ENCODE data around the gene TAOK2. TPM values are rescaled to one million over a fixed set of nuclear protein-coding genes. Genes with fewer than 3 reads are reported as not detected.
"Not testable (repeated sequence)": the region's sequence is repeated elsewhere in the genome, so short reads cannot be mapped to it uniquely, and the experiment has no call there.

The TAOK2 gene
- total and polyA plus RNA-seq, 2 of the 4 experiments (the other 2 are of a cell fraction) = 23.0 to 31.7 TPM

GRCh38 chr16:29927070-29927905 lies 46.4 kb upstream of the TAOK2 start (continued):
- TF ChIP-seq RAD21 (IDR thresholded peaks at IDR 0.05; ENCODE audit: low read length) (no peak), FOS (IDR thresholded peaks at IDR 0.05; ENCODE audit: low read depth, low read length) (no peak), CHD1 (IDR thresholded peaks at IDR 0.05; ENCODE audit: low read depth, low read length) (no peak)

DNA sequence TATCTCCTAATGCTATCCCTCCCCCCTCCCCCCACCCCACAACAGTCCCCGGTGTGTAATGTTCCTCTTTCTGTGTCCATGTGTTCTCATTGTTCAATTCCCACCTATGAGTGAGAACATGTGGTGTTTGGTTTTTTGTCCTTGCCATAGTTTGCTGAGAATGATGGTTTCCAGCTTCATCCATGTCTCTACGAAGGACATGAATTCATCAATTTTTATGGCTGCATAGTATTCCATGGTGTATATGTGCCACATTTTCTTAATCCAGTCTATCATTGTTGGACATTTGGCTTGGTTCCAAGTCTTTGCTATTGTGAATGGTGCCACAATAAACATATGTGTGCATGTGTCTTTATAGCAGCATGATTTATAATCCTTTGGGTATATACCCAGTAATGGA lies 41.9 kb upstream of the TAOK2 start:
- H2AK9ac ChIP-seq (replicated peaks; ENCODE audit: low read depth, low read length, poor library complexity); H3K4me1 ChIP-seq (ENCODE audit: control insufficient read depth, insufficient read depth, low read length); H4K5ac ChIP-seq (ENCODE audit: low read depth, low read length); H2BK15ac ChIP-seq (ENCODE audit: low read depth, low read length); dilution Hi-C loops (cut with HindIII; ENCODE audit: low sequenced_read_pairs, unreplicated experiment); in situ Hi-C loops (cut with MboI; ENCODE audit: low sequenced_read_pairs); H3K14ac ChIP-seq (replicated peaks; ENCODE audit: low read depth, low read length); H2AFZ ChIP-seq (replicated peaks; ENCODE audit: low read length, poor library complexity); H3K18ac ChIP-seq (ENCODE audit: low read depth, low read length); H3K9me3 ChIP-seq (ENCODE audit: control insufficient read depth, insufficient read depth, low read length); intact Hi-C loops (cut with micrococcal nuclease); H3K36me3 ChIP-seq (ENCODE audit: control insufficient read depth, insufficient read depth, low read length); H3K56ac ChIP-seq (ENCODE audit: extremely low read depth, insufficient read depth, low read length); H3K4ac ChIP-seq (ENCODE audit: low read depth, low read length); H3K27ac ChIP-seq (ENCODE audit: insufficient read depth, low read length); DNase-seq; ATAC-seq (ENCODE audit: low read depth); H2AK5ac ChIP-seq (ENCODE audit: low read depth, low read length); H2BK20ac ChIP-seq (ENCODE audit: low read depth, low read length); H3K9ac ChIP-seq (ENCODE audit: low read depth, low read length); BruUV-seq (replicated peaks); H3K4me2 ChIP-seq (ENCODE audit: low read depth, low read length); H2BK120ac ChIP-seq (ENCODE audit: low read depth, low read length); H4K20me1 ChIP-seq (ENCODE audit: insufficient read depth, low read length); H3K27me3 ChIP-seq (ENCODE audit: control insufficient read depth, insufficient read depth, low read length); POLR2A ChIA-PET (ENCODE audit: unreplicated experiment); H4K91ac ChIP-seq (ENCODE audit: insufficient read depth, low read depth, low read length); H3K23ac ChIP-seq (ENCODE audit: low read depth, low read length); H3K4me3 ChIP-seq (ENCODE audit: insufficient read depth, low read depth, low read length); H2BK5ac ChIP-seq (ENCODE audit: low read depth, low read length, poor library complexity, severe bottlenecking); CTCF ChIA-PET; H4K8ac ChIP-seq (ENCODE audit: low read depth in 2 of 2, low read length in 2 of 2): not testable (repeated sequence)
- no CpG with 5 or more reads among the region's 2 CpGs for WGBS, 2 experiments (ENCODE audit: extremely low coverage in 2 of 2, insufficient read length in 1 of 2)
- peaks cover 9 to 15% of the 10 kb centered on the region in 2 experiments; a peak in 3 of 4 replicates for H3K79me1 ChIP-seq (ENCODE audit: low read depth in 1 of 2, low read length in 2 of 2)
- peaks cover 11% of the 10 kb centered on the region; the same call in 1 of the 2 replicates for H3K9me1 ChIP-seq (ENCODE audit: insufficient read depth, low read length)
